HepG2 (cell line): Measurements from ENCODE around the gene HYAL1. TPM values are rescaled to one million over a fixed set of nuclear protein-coding genes. Genes with fewer than 3 reads are reported as not detected.
A peak's percentile ranks its signal among the peaks of the same experiment; 100 is the strongest.

Experiments used
- ATAC-seq: fragments of 200-7000 bp; cut with Tn5 transposase; 3 replicates; pipeline ENCODE4 v1.9.1; 2020; ENCODE audit warnings: mild to moderate bottlenecking, moderate library complexity
- BruUV-seq: library from RNA; stranded (reverse); fragments of 400-500 nt; replicated peaks from 2 replicates; lab custom pipeline; 2021; lab: Mats Ljungman, UMichigan
- CTCF ChIA-PET: fragments of 300-600 bp; formaldehyde crosslinking; extraction: SDS; loops from one replicate; lab custom pipeline; 2021; ENCODE audit warnings: low total read pairs, inconsistent platforms, low intra/inter-chr PET ratio; lab: Yijun Ruan, JAX
- POLR2A ChIA-PET: fragments of 350-600 bp; sonication (Branson Sonifier 250); formaldehyde crosslinking; loops from one replicate; lab custom pipeline; 2020; ENCODE audit warnings: antibody characterized with exemption, inconsistent platforms; lab: Yijun Ruan, JAX
- DNase-seq: peaks from one replicate; pipeline ENCODE4 v3.0.0-alpha.2; 2015; ENCODE audit warnings: low spot score
- FAIRE-seq: peaks from 3 replicates; lab custom pipeline; 2011; peaks lifted over from hg19 to GRCh38; lab: Jason Lieb, UNC
- H2AFZ ChIP-seq: one replicate; pipeline ENCODE4 v1.6.1; 2011; ENCODE audit warnings: low read length, inconsistent platforms
- H3K27ac ChIP-seq: fragments of 300-600 bp; 3 replicates; pipeline ENCODE4 v1.8.0; 2011; ENCODE audit warnings: mixed run types, mild to moderate bottlenecking, mixed read lengths, low read length, inconsistent platforms; ENCODE audit not compliant: insufficient read depth; ENCODE audit errors: extremely low read length
- H3K27me3 ChIP-seq, 2 experiments: fragments of 200-600 bp in 1 of 2; 2 replicates in 1 of 2; 3 replicates in 1 of 2; pipeline versions ENCODE4 v1.6.0 to v1.8.0; 2011; ENCODE audit warnings: low read length in 2 of 2, mild to moderate bottlenecking in 2 of 2, moderate library complexity in 2 of 2, inconsistent platforms in 1 of 2; ENCODE audit not compliant: insufficient read depth in 2 of 2, control insufficient read depth in 1 of 2
- H3K36me3 ChIP-seq, 2 experiments: fragments of 200-600 bp in 1 of 2; replicated peaks in 1 of 2; 2 replicates in 1 of 2; 3 replicates in 1 of 2; pipeline versions ENCODE4 v1.5.1 to v1.8.0; 2011; ENCODE audit warnings: low read length in 2 of 2, inconsistent platforms in 1 of 2; ENCODE audit not compliant: insufficient read depth in 2 of 2, control insufficient read depth in 1 of 2
- H3K4me1 ChIP-seq: 2 replicates; pipeline ENCODE4 v1.5.1; 2012; ENCODE audit warnings: low read length, inconsistent platforms; ENCODE audit not compliant: insufficient read depth
- H3K4me2 ChIP-seq: 2 replicates; pipeline ENCODE4 v1.6.0; 2011; ENCODE audit warnings: low read depth, low read length, inconsistent platforms
- H3K4me3 ChIP-seq, 3 experiments: fragments of 200-600 bp in 1 of 3; sonication (generic), shearing (Covaris generic) in 1 of 3; replicated peaks in 1 of 3; 2 replicates each; pipeline ENCODE4 v1.5.1; 2011 to 2016; ENCODE audit warnings: low read length in 3 of 3, inconsistent platforms in 2 of 3, low read depth in 2 of 3, mild to moderate bottlenecking in 2 of 3, control low read depth in 1 of 3, mixed read lengths in 1 of 3; ENCODE audit not compliant: insufficient read depth in 1 of 3
- H3K79me2 ChIP-seq: one replicate; pipeline ENCODE4 v1.6.1; 2011; ENCODE audit warnings: low read length, inconsistent platforms; ENCODE audit not compliant: insufficient read depth
- H3K9ac ChIP-seq: 2 replicates; pipeline ENCODE4 v1.6.0; 2011; ENCODE audit warnings: mild to moderate bottlenecking, low read depth, low read length, inconsistent platforms; ENCODE audit not compliant: insufficient read depth
- H3K9me3 ChIP-seq: 2 replicates; pipeline ENCODE4 v1.5.1; 2012; ENCODE audit warnings: mild to moderate bottlenecking, low read length
- H4K20me1 ChIP-seq: 2 replicates; pipeline ENCODE4 v1.6.0; 2011; ENCODE audit warnings: inconsistent platforms, mild to moderate bottlenecking, low read length, moderate library complexity; ENCODE audit not compliant: insufficient read depth
- AHR ChIP-seq: IDR thresholded peaks from 2 replicates; pipeline ENCODE4 v1.6.1; 2018; ENCODE audit warnings: missing genetic modification reagents, missing compliant biosample characterization
- ASH2L ChIP-seq: fragments of 300-600, 200-600 bp; sonication (generic); IDR thresholded peaks from 2 replicates; pipeline ENCODE4 v1.7.0; 2017; ENCODE audit warnings: low read depth, mild to moderate bottlenecking, moderate library complexity, mixed read lengths, low read length; ENCODE audit not compliant: insufficient read length
- GPBP1L1 ChIP-seq: sonication (generic); formaldehyde crosslinking; IDR thresholded peaks from 2 replicates; pipeline ENCODE4 v1.5.0; 2020; ENCODE audit warnings: mild to moderate bottlenecking, missing genetic modification reagents
- MTF1 ChIP-seq: sonication (generic); formaldehyde crosslinking; IDR thresholded peaks from 2 replicates; pipeline ENCODE4 v1.5.0; 2020; ENCODE audit warnings: missing genetic modification reagents
- PCBP2 ChIP-seq: fragments of 200-400 bp; formaldehyde crosslinking; optimal IDR thresholded peaks from 2 replicates; pipeline ENCODE3; 2018; ENCODE audit warnings: low read length, low read depth; ENCODE audit not compliant: poor library complexity, severe bottlenecking
- SP140L ChIP-seq: sonication (generic); formaldehyde crosslinking; IDR thresholded peaks from 2 replicates; pipeline ENCODE4 v1.4.0; 2020; ENCODE audit warnings: missing genetic modification reagents, borderline replicate concordance
- TCF7L2 ChIP-seq: IDR thresholded peaks from 2 replicates; pipeline ENCODE4 v1.6.1; 2011; ENCODE audit warnings: mild to moderate bottlenecking, low read depth, low read length, moderate library complexity
- TERF1 ChIP-seq: sonication (generic); formaldehyde crosslinking; IDR thresholded peaks from 2 replicates; pipeline ENCODE4 v1.8.0; 2022; ENCODE audit warnings: mild to moderate bottlenecking, missing genetic modification reagents, moderate library complexity
- TOPORS ChIP-seq: sonication (generic); formaldehyde crosslinking; IDR thresholded peaks from 2 replicates; pipeline ENCODE4 v1.8.0; 2023; ENCODE audit warnings: mild to moderate bottlenecking, missing genetic modification reagents
- ZBTB39 ChIP-seq: sonication (generic); formaldehyde crosslinking; IDR thresholded peaks from 2 replicates; pipeline ENCODE4 v1.5.0; 2020; ENCODE audit warnings: missing genetic modification reagents
- ZNF644 ChIP-seq: IDR thresholded peaks from 2 replicates; pipeline ENCODE4 v1.6.1; 2016; ENCODE audit warnings: low read depth
- in situ Hi-C: cut with HindIII; loops from 2 replicates; pipeline ENCODE4 v1.10.0; 2017; ENCODE audit warnings: low pct_unique_long_range_greater_than_20kb; ENCODE audit not compliant: extremely low pct_ligation_motif_present
- intact Hi-C: fragments of 100-400 bp; cut with micrococcal nuclease; formaldehyde crosslinking; loops from one replicate; pipeline ENCODE4 v1.10.0; 2022; ENCODE audit not compliant: unreplicated experiment
- polyA plus RNA-seq, 8 experiments: library from polyadenylated mRNA; depleted of rRNA in 3 of 8; stranded (reverse) in 7 of 8; unstranded in 1 of 8; fragments of >200 nt; fragmentation: Illumina TruSeq in 4 of 8; extraction: Trizol in 4 of 8; gene quantifications; 2 replicates each; pipeline versions ENCODE4 v1.2.1 to v1.2.3, GENCODE V29; 2011 to 2016; ENCODE audit warnings: low read depth in 4 of 8, missing spikeins in 1 of 8, mixed read lengths in 1 of 8; ENCODE audit not compliant: insufficient read depth in 1 of 8
- total RNA-seq, 5 experiments: library from RNA; depleted of rRNA; stranded (reverse); fragments of >200 nt; fragmentation: Illumina TruSeq; extraction: Trizol; gene quantifications; 2 replicates each; pipeline ENCODE4 v1.2.3, GENCODE V29; 2016; ENCODE audit warnings: low read depth in 1 of 5
- TF ChIP-seq, protein P1 (sequence below), 2 experiments: sonication (generic) in 1 of 2; formaldehyde crosslinking in 1 of 2; IDR thresholded peaks; 2 replicates each; pipeline versions ENCODE4 v1.6.1 to v1.9.0; 2014 to 2022; ENCODE audit warnings: antibody characterized with exemption in 1 of 2, borderline replicate concordance in 1 of 2, inconsistent platforms in 1 of 2, low read depth in 1 of 2, missing genetic modification reagents in 1 of 2

HYAL1 gene
- total and polyA plus RNA-seq, 2 of the 13 experiments (the other 11 are each of a cell fraction or from before 2014, with no cell fraction given) = 76.5 to 193 TPM

DNA sequence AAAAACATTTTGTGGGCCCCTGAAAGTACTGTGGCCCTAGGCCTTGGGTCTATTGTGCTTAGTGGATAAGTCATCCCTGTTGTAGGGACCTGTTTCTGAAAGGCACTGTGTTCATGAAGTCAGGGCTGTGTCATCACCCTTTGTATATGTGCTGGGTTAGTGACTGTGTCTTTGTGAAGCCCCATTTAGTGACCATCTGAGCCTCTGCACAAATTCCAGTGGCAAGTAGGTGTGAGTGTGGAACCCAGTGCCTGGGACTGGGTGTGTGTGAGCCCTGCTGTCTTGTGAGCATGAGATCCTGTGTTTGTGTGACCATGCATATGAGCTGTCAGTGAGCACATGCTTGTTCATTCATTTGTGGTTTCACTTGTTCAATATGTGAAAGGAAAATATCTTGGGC lies 1.2 kb upstream of the HYAL1 start:
- no TSS peak for BruUV-seq
- H3K4me3 ChIP-seq = no peak overlapping the region
- H3K27me3 ChIP-seq = no peaks in the 10 kb centered on the region; a peak in 1 of 5 replicates
- in situ Hi-C loops (no loop called here), intact Hi-C loops (loop anchor here (5.0 kb wide), 1 partner anchor 42 kb away; no protein-coding TSS in a partner anchor)
- peaks cover 6% of the 10 kb centered on the region for H3K9me3 ChIP-seq
- CTCF ChIA-PET = no interaction called here
- no peak overlapping the region for H2AFZ ChIP-seq
- FAIRE-seq (peak; percentile 18), DNase-seq (no peak), ATAC-seq (no peak)
- H3K36me3 ChIP-seq = peaks cover 1 to 3% of the 10 kb centered on the region in 2 experiments; a peak in 2 of 5 replicates
- peak overlapping the region; percentile 19 for H3K27ac ChIP-seq
- no peak overlapping the region for H3K4me2 ChIP-seq
- H3K79me2 ChIP-seq = peaks cover 32% of the 10 kb centered on the region
- peaks cover 52% of the 10 kb centered on the region for H3K4me1 ChIP-seq
- POLR2A ChIA-PET = interaction anchor here (2.1 to 7.9 kb wide), 6 partner anchors 12 to 41 kb away, joined by 9 to 222 read pairs (median 34); partner anchors contain the start of genes HYAL2, IFRD2 and TUSC2
- H4K20me1 ChIP-seq = peaks cover 11% of the 10 kb centered on the region
- H3K9ac ChIP-seq = no peak overlapping the region
- no peak for TF ChIP-seq SP140L (CRISPR knock-in tag)
- TF ChIP-seq GPBP1L1 (CRISPR knock-in tag) = no peak
- TF ChIP-seq AHR (CRISPR knock-in tag) = no peak
- no peak for TF ChIP-seq TERF1 (CRISPR knock-in tag)
- TF ChIP-seq MTF1 (CRISPR knock-in tag) = no peak
- no peak for TF ChIP-seq ZNF644 (CRISPR knock-in tag)
- no peak for TF ChIP-seq PCBP2
- TF ChIP-seq ASH2L = no peak
- no peak for TF ChIP-seq TCF7L2
- no peak for TF ChIP-seq ZBTB39 (CRISPR knock-in tag)
- TF ChIP-seq, protein P1, sequence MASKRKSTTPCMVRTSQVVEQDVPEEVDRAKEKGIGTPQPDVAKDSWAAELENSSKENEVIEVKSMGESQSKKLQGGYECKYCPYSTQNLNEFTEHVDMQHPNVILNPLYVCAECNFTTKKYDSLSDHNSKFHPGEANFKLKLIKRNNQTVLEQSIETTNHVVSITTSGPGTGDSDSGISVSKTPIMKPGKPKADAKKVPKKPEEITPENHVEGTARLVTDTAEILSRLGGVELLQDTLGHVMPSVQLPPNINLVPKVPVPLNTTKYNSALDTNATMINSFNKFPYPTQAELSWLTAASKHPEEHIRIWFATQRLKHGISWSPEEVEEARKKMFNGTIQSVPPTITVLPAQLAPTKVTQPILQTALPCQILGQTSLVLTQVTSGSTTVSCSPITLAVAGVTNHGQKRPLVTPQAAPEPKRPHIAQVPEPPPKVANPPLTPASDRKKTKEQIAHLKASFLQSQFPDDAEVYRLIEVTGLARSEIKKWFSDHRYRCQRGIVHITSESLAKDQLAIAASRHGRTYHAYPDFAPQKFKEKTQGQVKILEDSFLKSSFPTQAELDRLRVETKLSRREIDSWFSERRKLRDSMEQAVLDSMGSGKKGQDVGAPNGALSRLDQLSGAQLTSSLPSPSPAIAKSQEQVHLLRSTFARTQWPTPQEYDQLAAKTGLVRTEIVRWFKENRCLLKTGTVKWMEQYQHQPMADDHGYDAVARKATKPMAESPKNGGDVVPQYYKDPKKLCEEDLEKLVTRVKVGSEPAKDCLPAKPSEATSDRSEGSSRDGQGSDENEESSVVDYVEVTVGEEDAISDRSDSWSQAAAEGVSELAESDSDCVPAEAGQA (IDR thresholded peaks at IDR 0.05; ENCODE audit: low read depth) = no peak
- TF ChIP-seq, protein P1 (CRISPR knock-in tag; IDR thresholded peaks at IDR 0.05; ENCODE audit: borderline replicate concordance) = no peak
- no peak for TF ChIP-seq TOPORS
